ENCODE data around the gene RAB8B.

Gene RAB8B

DNA sequence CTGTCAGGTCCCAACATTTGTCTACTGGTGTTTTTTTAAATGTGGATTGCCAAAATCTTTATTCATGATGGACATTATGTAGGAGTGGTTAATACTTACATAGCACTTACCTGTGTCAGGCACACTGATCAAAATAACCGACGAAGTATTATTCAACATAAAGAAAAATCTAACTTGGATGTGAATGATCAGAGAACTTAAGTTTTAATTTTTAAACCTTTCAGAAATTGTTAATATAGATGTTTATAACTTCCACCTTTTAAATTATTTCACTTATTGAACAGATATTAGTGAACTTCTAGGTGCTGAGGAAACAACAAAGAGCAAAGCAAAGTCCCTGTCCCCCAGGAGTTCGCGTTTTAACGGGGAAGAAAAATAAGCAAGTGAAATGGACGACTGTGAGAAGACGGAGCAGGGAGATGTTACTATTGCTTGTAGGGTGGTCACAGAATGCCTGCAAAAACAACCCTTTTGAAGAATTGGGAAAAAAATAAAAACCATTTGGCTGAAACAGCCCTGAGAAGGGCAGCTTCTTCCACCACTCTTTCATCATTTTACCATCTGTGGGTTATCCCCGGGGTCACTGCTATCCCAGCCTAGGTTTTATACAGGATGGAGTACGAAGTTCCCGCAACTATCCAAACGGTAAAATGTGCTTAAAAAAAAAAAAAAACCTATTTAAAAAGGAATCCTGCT lies 87.1 kb downstream of the RAB8B start:
- no peak for DNase-seq (ENCODE audit: low read depth)

DNA sequence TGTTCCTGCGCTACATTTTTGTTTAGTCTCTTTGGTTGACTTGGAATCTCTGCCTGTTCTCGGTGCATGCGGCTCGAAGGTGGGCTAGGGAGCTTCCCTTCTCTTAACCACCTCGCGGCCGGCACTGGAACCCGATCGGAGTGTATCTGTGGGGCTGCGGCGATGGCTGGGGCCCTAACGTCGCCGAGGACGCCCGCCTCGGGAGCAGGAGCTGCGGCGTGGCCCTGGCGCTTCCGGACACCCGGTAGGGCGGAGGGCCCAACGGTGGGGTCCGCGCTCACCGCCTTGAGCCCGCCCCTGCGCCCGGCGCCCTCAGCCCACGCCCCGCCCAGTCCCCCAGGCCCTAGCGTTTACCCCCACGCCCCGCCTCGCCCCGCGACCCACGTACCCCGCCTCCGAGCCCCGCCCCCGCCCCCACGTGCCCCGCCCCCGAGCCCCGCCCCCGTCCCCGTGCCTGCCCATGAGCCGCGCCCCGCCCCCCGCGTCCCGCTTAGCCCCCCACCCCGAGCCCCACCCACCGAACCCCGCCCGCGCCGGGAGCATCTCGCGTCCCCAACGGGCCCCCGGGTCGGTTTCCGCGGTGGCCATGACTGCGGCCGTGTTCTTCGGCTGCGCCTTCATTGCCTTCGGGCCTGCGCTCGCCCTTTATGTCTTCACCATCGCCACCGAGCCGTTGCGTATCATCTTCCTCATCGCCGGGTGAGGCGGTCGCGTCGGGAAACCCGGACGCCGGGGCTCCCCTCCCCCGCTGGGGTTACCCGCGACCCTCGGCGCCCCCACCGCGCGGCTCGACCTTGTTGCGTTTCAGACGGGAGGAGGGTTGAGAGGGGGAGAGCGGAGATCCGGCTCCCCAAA lies 87.9 kb downstream of the RAB8B start, which contains the start of gene APH1B:
TSS of gene APH1B (plus strand) at position 568 of the 855 bp plus-strand sequence. CDS start at position 587, 19 bp downstream.
- DNase-seq (ENCODE audit: low read depth), result peak; percentile 61

DNA sequence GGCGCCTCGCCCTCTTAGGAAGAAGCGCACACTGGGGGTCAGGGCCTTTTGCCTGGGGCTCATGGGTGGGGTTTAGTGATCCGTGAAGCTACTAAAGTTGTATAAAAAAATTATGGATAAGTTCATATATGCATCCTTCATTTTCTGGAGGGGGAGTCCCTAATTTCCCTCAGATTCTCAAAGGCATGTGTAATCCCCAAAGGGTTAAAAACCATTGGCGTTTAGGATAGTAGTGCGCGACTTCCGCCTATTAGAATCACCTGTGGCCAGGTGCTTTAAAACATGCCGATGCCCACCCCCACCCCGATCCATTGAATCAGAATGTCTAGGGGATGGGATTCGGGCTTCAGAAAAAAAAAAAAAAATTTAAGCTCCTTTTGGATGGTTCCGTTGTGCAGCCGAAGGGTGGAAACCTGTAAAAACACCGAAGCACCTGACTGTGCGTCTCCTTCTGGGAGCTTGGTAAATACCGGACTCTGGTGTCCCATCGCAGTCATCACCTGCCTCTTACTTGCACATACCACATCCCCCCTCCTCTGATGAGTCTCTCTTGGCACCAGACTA lies 88.6 kb downstream of the RAB8B start:
- no peak for DNase-seq (ENCODE audit: low read depth)

DNA sequence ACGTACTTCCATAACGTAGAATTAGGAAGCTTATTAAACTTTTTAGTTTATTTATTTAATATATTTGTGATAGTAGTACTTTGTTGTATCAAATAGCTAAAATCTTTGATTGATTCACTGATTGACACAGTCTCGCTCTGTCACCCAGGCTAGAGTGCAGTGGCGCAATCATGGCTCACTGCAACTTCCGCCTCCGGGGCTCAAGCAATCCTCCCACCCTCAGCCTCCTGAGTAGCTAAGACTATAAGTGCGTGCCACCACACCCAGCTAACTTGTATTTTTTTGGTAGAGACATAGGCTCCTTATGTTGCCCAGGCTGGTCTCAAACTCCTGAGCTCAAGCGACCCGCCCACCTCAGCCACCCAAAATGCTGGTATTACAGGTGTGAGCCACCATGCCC lies 93.7 kb downstream of the RAB8B start:
- no peak for DNase-seq (ENCODE audit: low read depth)

DNA sequence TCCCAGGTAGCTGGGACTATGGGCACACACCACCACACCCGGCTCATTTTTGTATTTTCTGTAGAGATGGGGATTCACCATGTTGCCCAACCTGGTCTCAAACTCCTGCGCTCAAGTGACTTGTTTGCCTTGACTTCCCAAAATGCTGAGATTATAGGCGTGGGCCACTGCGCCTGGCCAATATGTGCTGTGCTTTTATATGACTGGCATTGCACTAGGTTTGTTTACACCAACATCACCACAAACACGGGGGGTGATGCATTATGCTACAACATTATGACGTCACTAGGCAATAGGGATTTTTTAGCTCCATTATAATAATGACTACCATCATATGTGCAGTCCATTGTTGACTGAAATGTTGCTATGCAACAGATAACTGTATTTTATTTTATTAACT lies 94.9 kb downstream of the RAB8B start:
- DNase-seq (ENCODE audit: low read depth), result no peak

DNA sequence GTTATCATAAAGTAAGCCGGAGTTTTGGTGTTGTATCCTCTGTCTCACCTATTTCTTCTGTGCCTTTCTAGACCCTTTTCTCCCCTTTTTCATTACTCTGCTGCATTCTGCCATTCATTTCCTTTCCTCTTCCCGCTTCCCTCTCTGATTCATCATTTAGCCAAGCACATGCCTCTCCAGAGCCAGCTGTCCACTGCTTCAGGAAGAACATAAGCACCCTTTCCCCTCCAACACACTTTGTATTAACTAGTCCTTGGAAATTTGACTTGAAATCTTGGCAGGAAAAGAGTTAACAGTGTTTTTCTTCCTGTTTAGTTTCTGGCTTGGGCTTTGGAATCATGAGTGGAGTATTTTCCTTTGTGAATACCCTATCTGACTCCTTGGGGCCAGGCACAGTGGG lies 97.7 kb downstream of the RAB8B start:
- no peak for DNase-seq (ENCODE audit: low read depth)

DNA sequence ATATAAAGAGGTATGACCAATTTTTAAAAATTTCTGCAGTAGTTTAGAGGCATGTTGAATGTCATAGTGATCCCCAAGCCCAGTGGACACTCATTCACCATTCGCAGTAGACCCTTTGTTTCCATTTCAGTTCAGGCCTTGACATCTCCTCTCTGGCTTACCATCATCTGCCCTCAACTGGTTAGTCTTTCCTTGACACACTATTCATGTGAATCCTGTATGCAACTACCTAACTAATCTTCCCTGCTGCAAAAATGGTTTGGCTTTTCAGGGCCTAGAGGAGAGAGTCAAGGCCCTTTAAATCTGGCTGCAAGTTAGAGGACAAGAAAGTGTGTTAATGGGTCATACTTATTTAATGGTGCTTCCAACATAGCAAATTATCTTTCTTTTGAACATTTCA lies 98.9 kb downstream of the RAB8B start:
- DNase-seq (ENCODE audit: low read depth), result no peak

DNA sequence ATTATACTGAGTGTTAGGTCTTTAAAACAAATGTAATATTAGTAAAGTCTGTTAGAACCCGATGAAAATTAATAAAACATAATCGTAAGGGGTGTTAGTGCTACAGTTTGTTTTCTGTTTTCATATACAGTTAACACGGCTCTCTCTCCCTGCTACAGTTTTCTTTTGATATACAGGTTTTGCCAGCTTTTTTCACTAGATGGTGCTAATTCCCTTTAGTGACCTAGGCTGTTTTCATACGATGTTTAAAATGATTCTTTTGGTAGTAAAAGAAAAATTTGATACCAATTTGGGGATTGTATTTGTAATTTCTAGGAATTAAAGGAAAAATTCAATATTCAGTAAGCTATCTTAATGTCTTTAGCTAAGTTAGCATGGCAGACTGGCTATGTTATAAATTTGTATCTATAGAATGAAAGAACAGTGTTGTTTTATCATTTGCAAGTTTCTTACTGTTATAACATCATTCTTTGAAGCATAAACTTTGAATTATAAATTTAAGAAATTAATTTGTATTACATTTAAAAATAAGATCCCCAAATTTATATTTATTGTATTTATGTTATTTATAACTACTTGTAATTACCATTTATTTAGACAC lies 99.5 kb downstream of the RAB8B start:
- no peak for DNase-seq (ENCODE audit: low read depth)

DNA sequence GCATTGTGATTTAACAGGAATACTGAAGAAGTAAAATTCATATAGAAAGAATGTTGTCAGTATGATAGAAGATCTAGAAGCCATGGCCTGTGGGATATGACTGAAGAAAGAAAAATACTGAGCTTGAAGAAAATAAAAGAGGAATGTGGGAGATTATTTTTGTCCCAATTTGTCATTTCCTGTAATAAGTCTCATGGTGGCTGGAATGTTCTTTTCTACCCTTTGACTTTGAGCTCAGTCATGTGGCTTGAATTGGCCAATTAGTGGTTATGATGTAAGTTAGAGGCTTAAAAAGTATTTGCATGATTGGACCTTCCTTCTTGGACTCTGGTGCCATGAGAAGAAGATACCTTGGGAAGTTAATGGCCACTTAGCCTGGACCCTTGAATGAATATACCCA lies 102.1 kb downstream of the RAB8B start:
- no peak for DNase-seq (ENCODE audit: low read depth)

DNA sequence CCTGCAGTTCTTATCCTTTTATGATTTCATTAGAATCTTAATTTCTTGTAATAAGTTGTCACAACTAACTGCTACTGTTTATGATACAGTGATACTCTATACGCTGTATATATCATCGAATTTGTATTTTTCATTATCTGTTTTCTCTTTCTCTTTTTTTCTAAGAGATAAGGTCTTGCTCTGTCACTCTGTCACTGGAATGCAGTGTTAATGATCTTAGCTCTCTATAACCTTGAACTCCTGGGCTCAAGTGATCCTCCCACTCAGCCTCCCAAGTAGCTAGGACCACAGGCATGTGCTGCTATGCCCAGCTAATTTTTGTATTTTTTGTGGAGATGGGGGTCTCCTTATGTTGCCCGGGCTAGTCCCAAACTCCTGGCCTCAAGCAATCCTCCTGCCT lies 102.8 kb downstream of the RAB8B start:
- no peak for DNase-seq (ENCODE audit: low read depth)

DNA sequence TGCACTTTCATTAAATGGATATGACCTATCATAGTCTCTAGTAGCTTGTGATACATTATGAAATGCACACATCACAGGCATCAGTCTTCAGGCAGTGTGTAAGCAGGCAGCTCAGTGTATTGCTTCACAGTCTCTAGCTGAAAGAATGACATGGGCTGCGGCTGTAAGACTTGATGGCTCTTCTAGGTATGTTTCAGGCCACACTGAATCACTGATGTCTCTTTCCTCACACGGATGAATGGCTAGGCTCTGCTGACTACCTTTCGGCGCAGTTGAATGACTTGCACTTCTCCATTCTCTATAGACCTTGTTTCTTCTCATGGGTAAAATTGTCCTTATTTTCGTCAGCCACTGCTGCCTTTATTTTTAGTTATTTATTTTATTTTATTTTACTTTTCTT lies 103.4 kb downstream of the RAB8B start:
- DNase-seq (ENCODE audit: low read depth), result no peak

DNA sequence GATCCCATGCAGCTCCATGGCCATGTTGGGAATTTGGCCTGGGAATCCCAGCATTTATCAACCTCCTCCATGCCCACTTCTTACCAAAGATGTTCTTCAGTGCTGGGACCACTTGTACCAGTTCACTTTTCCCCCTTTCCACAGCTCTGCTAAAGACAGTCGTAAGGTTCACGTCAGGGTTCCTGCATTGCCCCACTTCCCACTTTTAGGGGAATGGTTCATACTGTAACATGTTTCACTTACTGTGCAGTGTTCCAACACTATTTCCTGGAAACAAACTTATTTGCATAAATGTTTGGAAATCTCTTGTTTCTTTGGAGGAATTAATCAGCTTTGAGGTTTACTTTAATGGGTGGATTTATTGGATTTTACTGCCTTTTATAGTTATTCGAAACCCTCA lies 105.0 kb downstream of the RAB8B start:
- DNase-seq (ENCODE audit: low read depth), result no peak

DNA sequence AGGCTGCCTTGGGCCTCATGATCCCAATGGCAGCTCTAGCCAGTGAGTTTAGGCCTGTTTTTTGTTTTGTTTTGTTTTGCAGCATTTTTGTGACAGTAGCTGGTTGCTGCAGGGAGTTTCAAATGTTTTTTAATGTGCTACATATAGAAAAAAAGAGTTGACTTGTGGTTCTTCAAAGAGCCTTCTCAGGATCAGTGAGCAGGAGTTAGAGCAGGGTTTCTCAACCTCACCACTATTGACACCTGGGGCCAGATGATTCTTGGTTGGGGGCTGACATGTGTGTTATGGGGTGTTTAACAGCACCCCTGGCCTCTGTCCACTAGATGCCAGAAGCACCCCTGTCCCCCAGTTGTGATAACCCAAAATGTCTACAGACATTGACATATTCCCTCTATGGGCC lies 105.9 kb downstream of the RAB8B start:
- DNase-seq (ENCODE audit: low read depth), result no peak

DNA sequence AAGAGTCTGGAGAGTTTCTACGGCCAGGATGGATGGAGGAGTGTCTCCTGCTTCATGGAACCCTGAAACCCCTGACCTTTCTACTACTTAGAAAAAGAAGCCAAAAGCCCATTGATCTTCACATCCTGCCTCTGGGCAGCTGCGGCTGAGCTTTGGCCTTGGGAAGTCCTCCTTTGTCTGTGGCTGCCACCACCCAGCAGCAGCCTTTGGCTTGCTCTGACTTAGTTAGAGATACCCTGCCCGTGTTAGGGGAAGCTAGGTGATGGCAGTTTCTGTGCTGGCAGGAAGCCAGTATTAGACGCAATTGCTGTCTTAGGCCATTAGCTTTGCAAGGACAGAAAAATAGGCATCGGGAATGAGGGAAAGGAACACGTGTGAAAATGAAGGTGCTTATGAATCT lies 106.8 kb downstream of the RAB8B start:
- no peak for DNase-seq (ENCODE audit: low read depth)

DNA sequence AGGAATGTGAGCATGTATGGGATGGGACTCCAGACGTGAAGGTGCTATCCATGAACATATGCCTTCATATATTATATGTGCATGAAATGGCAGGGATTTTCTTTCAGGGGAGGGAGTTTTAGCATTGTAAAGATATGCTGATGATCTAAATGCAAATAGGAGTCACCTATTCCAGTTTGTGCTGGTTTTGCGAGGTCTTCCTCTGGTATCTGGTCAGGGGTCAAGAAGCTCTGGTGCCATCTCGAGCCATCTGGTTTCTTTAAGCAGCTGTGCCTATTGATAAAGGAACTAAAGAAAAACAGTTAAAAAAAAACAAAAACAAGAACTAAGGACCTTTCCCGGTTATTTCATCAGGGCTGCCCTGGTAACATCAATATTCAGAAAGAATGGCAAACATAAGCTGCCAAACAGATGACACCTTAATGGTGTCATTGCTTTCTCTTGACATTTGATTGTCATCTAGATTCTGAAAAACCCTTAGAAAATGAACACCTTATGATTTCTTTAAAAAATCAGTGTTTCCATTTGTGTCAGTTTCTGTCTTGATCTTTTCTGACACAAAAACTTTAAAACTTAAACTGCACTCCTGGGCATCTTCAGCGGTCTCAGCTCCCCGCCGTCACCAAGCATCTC lies 110.7 kb downstream of the RAB8B start:
- DNase-seq (ENCODE audit: low read depth), result no peak

DNA sequence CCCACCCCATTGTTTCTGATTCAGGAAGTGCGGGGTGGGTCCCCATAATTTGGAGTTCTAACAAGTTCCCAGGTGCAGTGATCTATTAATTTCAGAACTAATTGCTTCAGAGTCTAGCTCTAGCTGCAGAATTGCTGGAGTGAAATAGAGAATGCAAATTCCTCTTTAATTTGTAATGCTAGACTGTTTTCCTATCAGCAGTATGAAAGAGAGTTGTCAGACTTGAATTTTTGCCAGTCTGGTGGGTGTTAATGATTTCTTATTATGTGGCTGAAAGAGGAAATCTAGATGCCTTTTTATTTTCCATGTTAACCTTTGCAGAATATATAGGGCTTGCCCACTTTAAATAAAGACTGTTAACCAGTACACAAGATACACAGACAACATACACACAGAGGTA lies 111.7 kb downstream of the RAB8B start:
- no peak for DNase-seq (ENCODE audit: low read depth)

DNA sequence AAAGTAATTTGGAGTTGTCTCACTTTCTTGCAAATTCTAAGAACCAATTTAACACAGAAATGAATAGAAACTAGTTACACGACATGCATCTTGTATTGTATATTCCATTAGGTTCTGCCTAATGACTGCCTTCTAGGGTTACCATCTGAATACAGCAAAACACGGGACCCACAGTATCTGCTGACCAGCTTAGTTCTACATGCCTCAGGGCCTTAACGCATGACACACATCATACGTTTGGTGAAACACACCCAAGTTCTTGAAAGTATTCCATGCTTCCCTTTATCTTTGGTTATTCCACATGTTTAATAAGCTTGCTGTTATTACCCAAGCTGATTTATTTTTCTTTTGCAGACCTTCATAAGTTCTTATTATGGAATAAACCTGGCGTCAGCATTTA lies 115.9 kb downstream of the RAB8B start:
- DNase-seq (ENCODE audit: low read depth), result no peak

DNA sequence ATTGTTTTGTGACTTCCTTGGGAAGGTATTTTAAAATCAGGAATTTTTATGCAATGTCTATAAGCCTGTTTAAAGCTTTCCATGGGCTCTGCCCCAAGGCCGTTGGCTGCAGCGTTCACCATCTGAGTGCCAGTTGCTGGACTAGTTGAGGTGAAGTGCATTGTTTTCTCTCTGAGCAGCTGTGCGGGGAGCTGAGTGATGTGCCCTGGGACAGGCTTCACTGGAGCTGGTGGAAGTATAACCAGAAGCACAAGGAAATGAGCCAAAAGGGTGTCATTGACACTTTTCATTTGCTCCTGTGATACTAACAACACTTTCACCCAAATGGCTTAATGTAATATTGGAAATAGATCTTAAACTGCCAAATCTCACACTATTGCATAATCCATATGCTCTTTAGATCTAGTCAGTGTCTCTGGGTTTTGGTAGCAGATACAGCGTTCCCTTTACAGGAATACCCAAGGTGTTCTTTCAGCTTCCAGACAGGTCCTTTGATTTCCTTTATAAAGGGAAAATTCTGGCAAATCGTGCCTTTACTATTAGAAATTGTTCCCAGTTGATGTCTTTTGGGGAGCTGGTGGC lies 117.2 kb downstream of the RAB8B start:
- no peak for DNase-seq (ENCODE audit: low read depth)

DNA sequence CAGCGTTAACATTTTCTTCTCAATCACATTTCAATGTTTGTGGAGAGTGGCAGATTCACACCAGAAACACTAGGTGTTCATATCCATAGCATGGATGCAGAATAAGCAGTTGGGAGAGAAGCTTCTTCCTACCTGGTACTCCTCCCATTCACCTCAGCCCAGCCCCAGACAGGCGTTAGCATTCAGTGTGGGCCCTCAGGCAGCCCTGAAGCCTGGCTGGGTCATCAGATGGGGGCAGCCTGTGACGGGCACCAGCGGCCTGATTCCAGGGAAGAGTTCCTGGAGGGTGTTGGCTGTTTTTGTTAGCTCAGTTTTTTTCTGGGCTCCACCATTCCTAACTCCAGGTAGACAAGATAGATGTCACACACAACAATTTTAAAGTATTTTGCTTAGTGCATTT lies 119.1 kb downstream of the RAB8B start:
- DNase-seq (ENCODE audit: low read depth), result no peak

DNA sequence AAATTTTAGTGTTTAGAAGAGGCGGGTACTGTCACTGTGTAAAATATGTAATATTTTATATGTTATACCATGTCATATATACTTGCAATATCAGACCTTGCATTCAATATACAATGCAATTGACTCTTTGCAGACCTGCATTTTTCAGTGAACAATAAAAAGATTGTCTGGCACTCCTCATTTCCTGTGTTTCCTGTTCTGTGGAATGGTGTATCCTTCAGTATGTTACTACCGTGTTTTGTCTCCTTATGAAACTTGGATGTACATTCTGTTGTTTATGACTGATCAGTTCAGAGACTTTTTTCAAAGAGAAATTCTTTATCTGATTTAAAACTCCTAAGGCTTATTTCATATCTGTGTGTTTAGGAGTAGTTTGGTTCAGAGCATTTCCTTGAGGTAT lies 119.5 kb downstream of the RAB8B start:
- DNase-seq (ENCODE audit: low read depth), result no peak

DNA sequence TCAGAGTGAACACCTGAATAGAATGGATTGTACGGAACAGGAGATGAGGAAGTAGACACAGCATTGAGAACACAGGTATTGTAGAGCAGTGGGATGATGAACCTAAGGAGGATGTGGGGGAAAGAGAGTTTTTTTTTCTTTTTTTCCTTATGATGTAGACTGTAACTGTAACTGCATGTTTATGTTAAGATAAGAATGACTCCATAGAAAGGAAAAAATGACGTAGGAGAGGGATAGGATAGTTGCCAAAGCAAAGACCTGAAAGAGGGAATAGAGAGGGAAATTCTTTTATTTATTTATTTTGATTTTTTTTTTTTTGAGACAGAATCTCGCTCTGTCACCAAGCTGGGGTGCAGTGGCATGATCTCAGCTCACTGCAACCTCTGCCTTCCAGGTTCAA lies 121.2 kb downstream of the RAB8B start:
- DNase-seq (ENCODE audit: low read depth), result no peak

DNA sequence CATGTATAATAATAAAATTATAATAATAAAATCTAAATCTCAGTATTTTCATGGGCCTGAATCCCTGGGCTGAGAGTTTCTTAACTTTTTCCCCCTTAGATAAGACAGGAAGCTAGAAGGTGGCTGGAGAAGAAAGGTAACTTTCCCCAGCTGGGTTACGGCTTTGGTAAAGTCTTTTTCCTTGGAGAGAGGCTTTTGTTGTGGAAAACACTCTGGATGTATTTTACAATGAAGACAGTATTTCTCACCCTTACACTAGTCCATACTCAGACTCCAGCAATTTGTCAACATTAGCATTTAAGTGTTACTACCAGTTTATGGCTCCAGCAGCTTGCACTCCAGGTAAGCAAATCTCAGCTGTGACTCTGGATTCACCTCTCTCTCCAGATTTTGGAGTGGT lies 122.9 kb downstream of the RAB8B start:
- no peak for DNase-seq (ENCODE audit: low read depth)
